ENCODE data around the gene NF1.
A peak's percentile ranks its signal among the peaks of the same experiment; 100 is the strongest.

NF1 gene

GRCh38 chr17:31388770-31389656 is 294.2 kb downstream of the NF1 start:
- peak; percentile 47 for DNase-seq

- DNase-seq: no peak
Observed at GRCh38 chr17:31389657-31390381, 295.0 kb downstream of the NF1 start.

GRCh38 chr17:31390426-31390747 is 295.6 kb downstream of the NF1 start:
- DNase-seq: no peak

- no peak for DNase-seq
Observed at GRCh38 chr17:31390748-31391495, 296.1 kb downstream of the NF1 start.

GRCh38 chr17:31391496-31391949 is 296.7 kb downstream of the NF1 start, which contains the start of gene RAB11FIP4:
TSS of gene RAB11FIP4 (plus strand) at chr17:31391675. CDS start at chr17:31391853, 178 bp downstream.
- DNase-seq: peak; percentile 29

- DNase-seq: no peak
Observed at GRCh38 chr17:31392002-31392855, 297.5 kb downstream of the NF1 start.

- DNase-seq: no peak
Observed at GRCh38 chr17:31392856-31393748, 298.3 kb downstream of the NF1 start.

GRCh38 chr17:31393749-31394146 is 299.0 kb downstream of the NF1 start:
- DNase-seq: no peak

GRCh38 chr17:31394544-31394943 is 299.8 kb downstream of the NF1 start:
- peak; percentile 19 for DNase-seq

GRCh38 chr17:31397256-31397939 is 302.6 kb downstream of the NF1 start:
- no peak for DNase-seq

- no peak for DNase-seq
Observed at GRCh38 chr17:31398381-31399311, 303.9 kb downstream of the NF1 start.

- DNase-seq: no peak
Observed at GRCh38 chr17:31400481-31400950, 305.7 kb downstream of the NF1 start.

- no peak for DNase-seq
Observed at GRCh38 chr17:31401456-31402254, 306.9 kb downstream of the NF1 start.

GRCh38 chr17:31404028-31404949 is 309.5 kb downstream of the NF1 start:
- no peak for DNase-seq

GRCh38 chr17:31405890-31406371 is 311.2 kb downstream of the NF1 start:
- no peak for DNase-seq

GRCh38 chr17:31408586-31408985 is 313.8 kb downstream of the NF1 start:
- DNase-seq: no peak

GRCh38 chr17:31411707-31412285 is 317.0 kb downstream of the NF1 start:
- DNase-seq: no peak
